HG02981 (cell line): Measurements from ENCODE around the gene KRT78.
"Not testable (repeated sequence)": the region's sequence is repeated elsewhere in the genome, so short reads cannot be mapped to it uniquely, and the experiment has no call there.

Experiments used
- ATAC-seq: cut with Tn5 transposase; IDR thresholded peaks from one replicate; pipeline ENCODE4 v1.9.1; 2021; ENCODE audit warnings: mild to moderate bottlenecking, moderate library complexity; ENCODE audit not compliant: unreplicated experiment

The KRT78 gene

GRCh38 chr12:52872644-52873389 is 24.0 kb upstream of the KRT78 start:
- ATAC-seq, result no peak

- ATAC-seq, result no peak
These were observed 22.7 kb upstream of the KRT78 start for GRCh38 chr12:52871291-52872039.

GRCh38 chr12:52870361-52871290 is 21.8 kb upstream of the KRT78 start:
- peak; percentile 64 for ATAC-seq

- no peak for ATAC-seq
These were observed 18.8 kb upstream of the KRT78 start for GRCh38 chr12:52867642-52868041.

GRCh38 chr12:52867152-52867551 is 18.4 kb upstream of the KRT78 start:
- ATAC-seq, result no peak

- ATAC-seq, result no peak
These were observed 16.5 kb upstream of the KRT78 start for GRCh38 chr12:52865090-52865944.

GRCh38 chr12:52862023-52862422 is 13.2 kb upstream of the KRT78 start:
- ATAC-seq, result no peak

- ATAC-seq, result no peak
These were observed 12.7 kb upstream of the KRT78 start for GRCh38 chr12:52861511-52861910.

GRCh38 chr12:52860102-52860823 is 11.5 kb upstream of the KRT78 start:
- ATAC-seq, result no peak

- ATAC-seq, result no peak
These were observed 8.7 kb upstream of the KRT78 start for GRCh38 chr12:52857500-52857899.

- ATAC-seq, result no peak
These were observed 8.0 kb upstream of the KRT78 start for GRCh38 chr12:52856787-52857186.

GRCh38 chr12:52856077-52856476 is 7.3 kb upstream of the KRT78 start:
- ATAC-seq, result not testable (repeated sequence)

GRCh38 chr12:52851787-52852186 is 3.0 kb upstream of the KRT78 start:
- no peak for ATAC-seq

- ATAC-seq, result no peak
These were observed 1.9 kb upstream of the KRT78 start for GRCh38 chr12:52850681-52851080.

GRCh38 chr12:52849511-52849910 is 717 bp upstream of the KRT78 start:
- ATAC-seq, result no peak

GRCh38 chr12:52847335-52848102 is 1.3 kb downstream of the KRT78 start:
- no peak for ATAC-seq

GRCh38 chr12:52846356-52846970 is 2.3 kb downstream of the KRT78 start:
- no peak for ATAC-seq

GRCh38 chr12:52845946-52846345 is 2.8 kb downstream of the KRT78 start:
- no peak for ATAC-seq

GRCh38 chr12:52844386-52844785 is 4.4 kb downstream of the KRT78 start:
- no peak for ATAC-seq
